HepG2 (cell line): ENCODE data around the gene IPO13. TPM values are rescaled to one million over a fixed set of nuclear protein-coding genes. Genes with fewer than 3 reads are reported as not detected.

ENCODE experiments used
- ATF4 ChIP-seq, 2 experiments: fragments of 450-650 bp in 1 of 2; sonication (generic) in 1 of 2; formaldehyde crosslinking; IDR thresholded peaks; 2 replicates each; pipeline versions ENCODE4 v1.5.0 to v1.8.0; 2020 to 2022; ENCODE audit warnings: mild to moderate bottlenecking in 1 of 2, missing genetic modification reagents in 1 of 2
- CBX5 ChIP-seq: sonication (generic); formaldehyde crosslinking; IDR thresholded peaks from 2 replicates; pipeline ENCODE4 v1.4.0; 2020; ENCODE audit warnings: missing genetic modification reagents, borderline replicate concordance
- HDAC2 ChIP-seq: sonication (generic); formaldehyde crosslinking; IDR thresholded peaks from 2 replicates; pipeline ENCODE4 v1.4.0; 2020; ENCODE audit warnings: missing genetic modification reagents
- HIVEP1 ChIP-seq: sonication (generic); formaldehyde crosslinking; IDR thresholded peaks from 2 replicates; pipeline ENCODE4 v1.4.0; 2020; ENCODE audit warnings: mild to moderate bottlenecking, missing genetic modification reagents
- HNRNPLL ChIP-seq: fragments of 200-400 bp; formaldehyde crosslinking; IDR thresholded peaks from 2 replicates; pipeline ENCODE4 v1.6.1; 2017; ENCODE audit warnings: mild to moderate bottlenecking, low read depth, low read length; ENCODE audit not compliant: poor library complexity, severe bottlenecking
- HOXA7 ChIP-seq: sonication (generic); formaldehyde crosslinking; IDR thresholded peaks from 2 replicates; pipeline ENCODE4 v1.8.1; 2022; ENCODE audit warnings: mild to moderate bottlenecking, missing genetic modification reagents, moderate library complexity
- IKZF4 ChIP-seq: sonication (generic); formaldehyde crosslinking; IDR thresholded peaks from 2 replicates; pipeline ENCODE4 v1.5.1; 2020; ENCODE audit warnings: borderline replicate concordance, mild to moderate bottlenecking, low read depth, missing genetic modification reagents; ENCODE audit errors: not compliant biosample characterization
- ISX ChIP-seq: sonication (generic); formaldehyde crosslinking; conservative IDR thresholded peaks from 2 replicates; pipeline ENCODE4 v1.5.0; 2020; ENCODE audit warnings: missing genetic modification reagents
- MED8 ChIP-seq: sonication (generic); formaldehyde crosslinking; IDR thresholded peaks from 2 replicates; pipeline ENCODE4 v1.8.1; 2023; ENCODE audit warnings: mild to moderate bottlenecking, missing genetic modification reagents; ENCODE audit not compliant: insufficient replicate concordance
- TBX2 ChIP-seq: sonication (generic); formaldehyde crosslinking; IDR thresholded peaks from 2 replicates; pipeline ENCODE4 v1.5.0; 2020; ENCODE audit warnings: missing genetic modification reagents, mild to moderate bottlenecking, borderline replicate concordance
- THAP8 ChIP-seq: sonication (generic); formaldehyde crosslinking; IDR thresholded peaks from 2 replicates; pipeline ENCODE4 v1.5.1; 2020; ENCODE audit warnings: missing genetic modification reagents, mild to moderate bottlenecking, borderline replicate concordance
- ZBTB38 ChIP-seq: sonication (generic); formaldehyde crosslinking; IDR thresholded peaks from 2 replicates; pipeline ENCODE4 v1.5.1; 2020; ENCODE audit warnings: mild to moderate bottlenecking, missing genetic modification reagents
- ZNF572 ChIP-seq: sonication (generic); formaldehyde crosslinking; IDR thresholded peaks from 2 replicates; pipeline ENCODE4 v1.5.1; 2020; ENCODE audit warnings: mild to moderate bottlenecking, missing genetic modification reagents
- ZNF615 ChIP-seq: sonication (generic); formaldehyde crosslinking; IDR thresholded peaks from 2 replicates; pipeline ENCODE4 v1.5.0; 2020; ENCODE audit warnings: mild to moderate bottlenecking, missing genetic modification reagents, borderline replicate concordance
- ZNF7 ChIP-seq: IDR thresholded peaks from 2 replicates; pipeline ENCODE4 v1.6.1; 2016; ENCODE audit warnings: missing biosample characterization, missing genetic modification reagents
- ZSCAN12 ChIP-seq: sonication (generic); formaldehyde crosslinking; IDR thresholded peaks from 2 replicates; pipeline ENCODE4 v1.9.0; 2021; ENCODE audit warnings: mild to moderate bottlenecking, missing genetic modification reagents
- polyA plus RNA-seq, 8 experiments: library from polyadenylated mRNA; depleted of rRNA in 3 of 8; stranded (reverse) in 7 of 8; unstranded in 1 of 8; fragments of >200 nt; fragmentation: Illumina TruSeq in 4 of 8; extraction: Trizol in 4 of 8; gene quantifications; 2 replicates each; pipeline versions ENCODE4 v1.2.1 to v1.2.3, GENCODE V29; 2011 to 2016; ENCODE audit warnings: low read depth in 4 of 8, missing spikeins in 1 of 8, mixed read lengths in 1 of 8; ENCODE audit not compliant: insufficient read depth in 1 of 8
- total RNA-seq, 5 experiments: library from RNA; depleted of rRNA; stranded (reverse); fragments of >200 nt; fragmentation: Illumina TruSeq; extraction: Trizol; gene quantifications; 2 replicates each; pipeline ENCODE4 v1.2.3, GENCODE V29; 2016; ENCODE audit warnings: low read depth in 1 of 5
- TF ChIP-seq, protein P1 (sequence below): sonication (generic); formaldehyde crosslinking; IDR thresholded peaks from 2 replicates; pipeline ENCODE4 v1.4.0; 2020; ENCODE audit warnings: missing genetic modification reagents, borderline replicate concordance
- TF ChIP-seq, protein P2 (sequence below): sonication (generic); formaldehyde crosslinking; IDR thresholded peaks from 2 replicates; pipeline ENCODE4 v1.4.0; 2020; ENCODE audit warnings: missing genetic modification reagents
- TF ChIP-seq, protein P3 (sequence below), 2 experiments: sonication (generic) in 1 of 2; formaldehyde crosslinking in 1 of 2; IDR thresholded peaks; 2 replicates each; pipeline versions ENCODE4 v1.5.1 to v1.6.1; 2011 to 2020; ENCODE audit warnings: borderline replicate concordance in 1 of 2, low read depth in 1 of 2, low read length in 1 of 2, mild to moderate bottlenecking in 1 of 2, missing genetic modification reagents in 1 of 2, moderate library complexity in 1 of 2

Gene IPO13
- total and polyA plus RNA-seq, 2 of the 13 experiments (the other 11 are each of a cell fraction or from before 2014, with no cell fraction given) = 12.9 to 15.6 TPM

- TF ChIP-seq MED8 (CRISPR knock-in tag) (peak; percentile 61), ZSCAN12 (CRISPR knock-in tag) (no peak), TBX2 (CRISPR knock-in tag) (peak; percentile 89), ZNF572 (CRISPR knock-in tag) (peak; percentile 96), ZNF7 (CRISPR knock-in tag) (no peak), ATF4 (CRISPR knock-in tag; IDR thresholded peaks at IDR 0.05) (peak in 1 of 2 experiments; percentile 63; a peak in 2 of 4 replicates), ISX (CRISPR knock-in tag) (no peak), IKZF4 (CRISPR knock-in tag) (peak; percentile 82), ZNF615 (CRISPR knock-in tag) (no peak), CBX5 (peak; percentile 73; the same call in 1 of the 2 replicates), THAP8 (CRISPR knock-in tag) (0 out of 2 replicates have a peak, but pooled peaks have one; percentile 72), HNRNPLL (peak; percentile 60), HOXA7 (CRISPR knock-in tag) (0 out of 2 replicates have a peak, but pooled peaks have one; percentile 49), ZBTB38 (CRISPR knock-in tag) (peak; percentile 68; the same call in 1 of the 2 replicates), HDAC2 (CRISPR knock-in tag) (peak; percentile 65), HIVEP1 (CRISPR knock-in tag) (peak; percentile 85)
- TF ChIP-seq, protein P1, sequence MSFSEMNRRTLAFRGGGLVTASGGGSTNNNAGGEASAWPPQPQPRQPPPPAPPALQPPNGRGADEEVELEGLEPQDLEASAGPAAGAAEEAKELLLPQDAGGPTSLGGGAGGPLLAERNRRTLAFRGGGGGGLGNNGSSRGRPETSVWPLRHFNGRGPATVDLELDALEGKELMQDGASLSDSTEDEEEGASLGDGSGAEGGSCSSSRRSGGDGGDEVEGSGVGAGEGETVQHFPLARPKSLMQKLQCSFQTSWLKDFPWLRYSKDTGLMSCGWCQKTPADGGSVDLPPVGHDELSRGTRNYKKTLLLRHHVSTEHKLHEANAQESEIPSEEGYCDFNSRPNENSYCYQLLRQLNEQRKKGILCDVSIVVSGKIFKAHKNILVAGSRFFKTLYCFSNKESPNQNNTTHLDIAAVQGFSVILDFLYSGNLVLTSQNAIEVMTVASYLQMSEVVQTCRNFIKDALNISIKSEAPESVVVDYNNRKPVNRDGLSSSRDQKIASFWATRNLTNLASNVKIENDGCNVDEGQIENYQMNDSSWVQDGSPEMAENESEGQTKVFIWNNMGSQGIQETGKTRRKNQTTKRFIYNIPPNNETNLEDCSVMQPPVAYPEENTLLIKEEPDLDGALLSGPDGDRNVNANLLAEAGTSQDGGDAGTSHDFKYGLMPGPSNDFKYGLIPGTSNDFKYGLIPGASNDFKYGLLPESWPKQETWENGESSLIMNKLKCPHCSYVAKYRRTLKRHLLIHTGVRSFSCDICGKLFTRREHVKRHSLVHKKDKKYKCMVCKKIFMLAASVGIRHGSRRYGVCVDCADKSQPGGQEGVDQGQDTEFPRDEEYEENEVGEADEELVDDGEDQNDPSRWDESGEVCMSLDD = no peak
- TF ChIP-seq, protein P2, sequence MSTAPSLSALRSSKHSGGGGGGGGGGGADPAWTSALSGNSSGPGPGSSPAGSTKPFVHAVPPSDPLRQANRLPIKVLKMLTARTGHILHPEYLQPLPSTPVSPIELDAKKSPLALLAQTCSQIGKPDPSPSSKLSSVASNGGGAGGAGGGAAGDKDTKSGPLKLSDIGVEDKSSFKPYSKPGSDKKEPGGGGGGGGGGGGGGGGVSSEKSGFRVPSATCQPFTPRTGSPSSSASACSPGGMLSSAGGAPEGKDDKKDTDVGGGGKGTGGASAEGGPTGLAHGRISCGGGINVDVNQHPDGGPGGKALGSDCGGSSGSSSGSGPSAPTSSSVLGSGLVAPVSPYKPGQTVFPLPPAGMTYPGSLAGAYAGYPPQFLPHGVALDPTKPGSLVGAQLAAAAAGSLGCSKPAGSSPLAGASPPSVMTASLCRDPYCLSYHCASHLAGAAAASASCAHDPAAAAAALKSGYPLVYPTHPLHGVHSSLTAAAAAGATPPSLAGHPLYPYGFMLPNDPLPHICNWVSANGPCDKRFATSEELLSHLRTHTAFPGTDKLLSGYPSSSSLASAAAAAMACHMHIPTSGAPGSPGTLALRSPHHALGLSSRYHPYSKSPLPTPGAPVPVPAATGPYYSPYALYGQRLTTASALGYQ (CRISPR knock-in tag) = no peak
- TF ChIP-seq, protein P3, sequence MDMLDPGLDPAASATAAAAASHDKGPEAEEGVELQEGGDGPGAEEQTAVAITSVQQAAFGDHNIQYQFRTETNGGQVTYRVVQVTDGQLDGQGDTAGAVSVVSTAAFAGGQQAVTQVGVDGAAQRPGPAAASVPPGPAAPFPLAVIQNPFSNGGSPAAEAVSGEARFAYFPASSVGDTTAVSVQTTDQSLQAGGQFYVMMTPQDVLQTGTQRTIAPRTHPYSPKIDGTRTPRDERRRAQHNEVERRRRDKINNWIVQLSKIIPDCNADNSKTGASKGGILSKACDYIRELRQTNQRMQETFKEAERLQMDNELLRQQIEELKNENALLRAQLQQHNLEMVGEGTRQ (IDR thresholded peaks at IDR 0.05; ENCODE audit: low read depth, low read length) = peak; percentile 74
- TF ChIP-seq, protein P3 (CRISPR knock-in tag; IDR thresholded peaks at IDR 0.05; ENCODE audit: borderline replicate concordance) = peak; percentile 92; the same call in 1 of the 2 replicates
These were observed at the start of gene IPO13 (continued) for GRCh38 chr1:43946236-43947060.
